GM10266 (cell line): Measurements from ENCODE around the gene TBC1D1.

ENCODE experiments used
- DNase-seq: peaks from one replicate; pipeline ENCODE4 v3.0.0; 2012; ENCODE audit errors: extremely low spot score
- TF ChIP-seq, protein P1 (sequence below): IDR thresholded peaks from 2 replicates; pipeline ENCODE4 v1.5.1; 2012; ENCODE audit warnings: mild to moderate bottlenecking, low read depth; ENCODE audit not compliant: control insufficient read depth, insufficient read depth; ENCODE audit errors: missing control alignments

TBC1D1 gene

DNA sequence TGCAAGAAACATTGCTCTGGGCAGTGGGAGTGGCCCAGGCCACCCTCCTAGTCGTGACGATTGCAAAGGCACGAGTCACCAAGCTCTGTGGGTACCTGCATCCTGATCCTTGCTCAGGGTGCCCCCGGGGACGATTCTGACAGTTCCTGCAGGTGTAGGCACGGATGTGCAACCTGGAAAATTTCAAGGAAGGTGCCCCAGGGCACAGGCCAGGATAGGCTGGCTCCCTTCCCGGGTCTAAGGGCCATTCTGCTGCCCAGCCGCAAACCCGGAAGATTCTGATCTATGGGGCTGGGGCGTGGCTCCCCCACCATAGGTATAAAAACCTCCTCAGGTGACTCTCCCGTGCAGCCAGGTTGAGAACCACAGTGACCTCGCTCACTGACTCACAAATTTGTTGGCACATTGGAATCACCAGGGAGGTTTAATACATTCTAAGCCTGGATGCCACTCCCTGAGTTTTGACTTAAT, 297.8 kb downstream of the TBC1D1 start:
- no peak for DNase-seq

More for the DNA sequence above, 297.8 kb downstream of the TBC1D1 start:
- TF ChIP-seq, protein P1, sequence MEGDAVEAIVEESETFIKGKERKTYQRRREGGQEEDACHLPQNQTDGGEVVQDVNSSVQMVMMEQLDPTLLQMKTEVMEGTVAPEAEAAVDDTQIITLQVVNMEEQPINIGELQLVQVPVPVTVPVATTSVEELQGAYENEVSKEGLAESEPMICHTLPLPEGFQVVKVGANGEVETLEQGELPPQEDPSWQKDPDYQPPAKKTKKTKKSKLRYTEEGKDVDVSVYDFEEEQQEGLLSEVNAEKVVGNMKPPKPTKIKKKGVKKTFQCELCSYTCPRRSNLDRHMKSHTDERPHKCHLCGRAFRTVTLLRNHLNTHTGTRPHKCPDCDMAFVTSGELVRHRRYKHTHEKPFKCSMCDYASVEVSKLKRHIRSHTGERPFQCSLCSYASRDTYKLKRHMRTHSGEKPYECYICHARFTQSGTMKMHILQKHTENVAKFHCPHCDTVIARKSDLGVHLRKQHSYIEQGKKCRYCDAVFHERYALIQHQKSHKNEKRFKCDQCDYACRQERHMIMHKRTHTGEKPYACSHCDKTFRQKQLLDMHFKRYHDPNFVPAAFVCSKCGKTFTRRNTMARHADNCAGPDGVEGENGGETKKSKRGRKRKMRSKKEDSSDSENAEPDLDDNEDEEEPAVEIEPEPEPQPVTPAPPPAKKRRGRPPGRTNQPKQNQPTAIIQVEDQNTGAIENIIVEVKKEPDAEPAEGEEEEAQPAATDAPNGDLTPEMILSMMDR = no peak
